K562 (cell line): Measurements from ENCODE around the gene NMRAL1. TPM values are rescaled to one million over a fixed set of nuclear protein-coding genes. Genes with fewer than 3 reads are reported as not detected.

Experiments
- CTBP1 ChIP-seq: fragments of 450-650 bp; IDR thresholded peaks from 2 replicates; pipeline ENCODE4 v1.6.1; 2016; ENCODE audit warnings: borderline replicate concordance
- EP300 ChIP-seq: IDR thresholded peaks from 2 replicates; pipeline ENCODE4 v1.6.1; 2012; ENCODE audit warnings: low read length, improper control_type of control experiment
- TAF15 ChIP-seq: fragments of 200-400 bp; formaldehyde crosslinking; IDR thresholded peaks from 2 replicates; pipeline ENCODE4 v1.6.1; 2017; ENCODE audit warnings: mild to moderate bottlenecking, low read depth, low read length, moderate library complexity
- THAP7 ChIP-seq: fragments of 250-450 bp; sonication (Bioruptor Pico); IDR thresholded peaks from 2 replicates; pipeline ENCODE4 v1.5.0; 2021
- ZNF263 ChIP-seq: sonication (generic); formaldehyde crosslinking; IDR thresholded peaks from 2 replicates; pipeline ENCODE4 v1.8.0; 2022; ENCODE audit warnings: mild to moderate bottlenecking, missing genetic modification reagents, borderline replicate concordance
- ZNF277 ChIP-seq: fragments of 250-450 bp; sonication (Bioruptor Pico); IDR thresholded peaks from 2 replicates; pipeline ENCODE4 v1.8.0; 2022; ENCODE audit warnings: inconsistent platforms, mild to moderate bottlenecking, moderate library complexity, borderline replicate concordance
- ZNF76 ChIP-seq: fragments of 250-450 bp; sonication (Bioruptor Pico); IDR thresholded peaks from 2 replicates; pipeline ENCODE4 v1.4.0; 2020; ENCODE audit warnings: mild to moderate bottlenecking, moderate library complexity, borderline replicate concordance
- ZSCAN29 ChIP-seq: fragments of 450-650 bp; IDR thresholded peaks from 2 replicates; pipeline ENCODE4 v1.6.1; 2017
- polyA plus RNA-seq, 8 experiments: library from polyadenylated mRNA; depleted of rRNA in 4 of 8; stranded (reverse) in 5 of 8; unstranded in 3 of 8; fragments of >200 nt; fragmentation: Nextera tagmentation in 2 of 8; fragmentation: Illumina TruSeq in 1 of 8; extraction: Ambion mirVana in 2 of 8; extraction: Trizol in 1 of 8; gene quantifications; 2 replicates each; pipeline versions ENCODE4 v1.2.1 to v1.2.3, GENCODE V29; 2011 to 2014; ENCODE audit warnings: inconsistent platforms in 1 of 8, missing spikeins in 1 of 8
- total RNA-seq, 7 experiments: library from RNA; depleted of rRNA in 6 of 7; stranded (reverse); fragments of >200 nt in 6 of 7; fragmentation: Illumina TruSeq in 2 of 7; extraction: Trizol in 2 of 7; gene quantifications; 2 replicates each; pipeline versions ENCODE4 v1.2.1 to v1.2.3, GENCODE V29; 2011 to 2021; ENCODE audit warnings: low replicate concordance in 1 of 7
- TF ChIP-seq, protein P1 (sequence below): sonication (generic); formaldehyde crosslinking; IDR thresholded peaks from 2 replicates; pipeline ENCODE4 v1.8.1; 2023; ENCODE audit warnings: missing genetic modification reagents, mild to moderate bottlenecking, borderline replicate concordance

The NMRAL1 gene
- total and polyA plus RNA-seq, 9 of the 15 experiments (the other 6 are each of a cell fraction or from before 2014, with no cell fraction given) = 6.3 to 116 (median 63.2) TPM

DNA sequence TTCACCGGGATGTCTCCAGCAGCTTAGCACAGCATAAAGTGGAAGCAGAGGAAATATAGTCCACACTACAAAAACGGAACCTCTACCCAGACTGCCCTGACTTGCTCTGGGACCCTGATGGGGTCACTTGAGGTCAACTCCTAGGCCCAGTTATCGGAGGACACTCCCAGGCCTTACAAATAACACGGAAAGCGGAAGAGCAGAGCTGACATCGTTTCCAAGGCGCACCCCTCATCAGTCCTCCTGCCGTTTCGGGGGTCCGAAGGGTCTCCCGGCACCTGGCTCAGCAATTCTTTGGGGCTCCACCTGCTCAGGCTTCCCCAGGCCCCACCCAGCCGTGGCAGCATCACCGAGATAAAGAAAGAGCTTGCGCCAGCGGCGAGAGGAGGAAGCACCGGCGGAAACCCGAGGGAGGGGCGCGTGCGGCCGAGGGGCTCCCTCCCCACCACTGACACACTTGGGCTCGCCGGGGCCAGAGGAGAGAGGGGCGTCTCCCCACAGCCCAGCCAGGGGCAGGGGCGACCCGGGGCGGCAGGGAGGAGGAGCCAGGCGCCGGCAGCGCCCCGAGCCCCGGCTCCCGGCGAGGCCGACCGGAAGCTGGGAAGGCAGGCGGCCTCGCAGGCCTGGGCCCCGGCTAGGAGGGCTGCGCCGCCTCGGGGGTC, 58.8 kb downstream of the NMRAL1 start (continued):
- peak; percentile 11; the same call in 1 of the 2 replicates for TF ChIP-seq EP300
- TF ChIP-seq ZNF76 = no peak
- no peak for TF ChIP-seq ZNF277 (CRISPR knock-in tag)
- TF ChIP-seq ZNF263 (CRISPR knock-in tag) = peak; percentile 51; the same call in 1 of the 2 replicates
- TF ChIP-seq TAF15 = no peak
- TF ChIP-seq ZSCAN29 = no peak
- TF ChIP-seq, protein P1, sequence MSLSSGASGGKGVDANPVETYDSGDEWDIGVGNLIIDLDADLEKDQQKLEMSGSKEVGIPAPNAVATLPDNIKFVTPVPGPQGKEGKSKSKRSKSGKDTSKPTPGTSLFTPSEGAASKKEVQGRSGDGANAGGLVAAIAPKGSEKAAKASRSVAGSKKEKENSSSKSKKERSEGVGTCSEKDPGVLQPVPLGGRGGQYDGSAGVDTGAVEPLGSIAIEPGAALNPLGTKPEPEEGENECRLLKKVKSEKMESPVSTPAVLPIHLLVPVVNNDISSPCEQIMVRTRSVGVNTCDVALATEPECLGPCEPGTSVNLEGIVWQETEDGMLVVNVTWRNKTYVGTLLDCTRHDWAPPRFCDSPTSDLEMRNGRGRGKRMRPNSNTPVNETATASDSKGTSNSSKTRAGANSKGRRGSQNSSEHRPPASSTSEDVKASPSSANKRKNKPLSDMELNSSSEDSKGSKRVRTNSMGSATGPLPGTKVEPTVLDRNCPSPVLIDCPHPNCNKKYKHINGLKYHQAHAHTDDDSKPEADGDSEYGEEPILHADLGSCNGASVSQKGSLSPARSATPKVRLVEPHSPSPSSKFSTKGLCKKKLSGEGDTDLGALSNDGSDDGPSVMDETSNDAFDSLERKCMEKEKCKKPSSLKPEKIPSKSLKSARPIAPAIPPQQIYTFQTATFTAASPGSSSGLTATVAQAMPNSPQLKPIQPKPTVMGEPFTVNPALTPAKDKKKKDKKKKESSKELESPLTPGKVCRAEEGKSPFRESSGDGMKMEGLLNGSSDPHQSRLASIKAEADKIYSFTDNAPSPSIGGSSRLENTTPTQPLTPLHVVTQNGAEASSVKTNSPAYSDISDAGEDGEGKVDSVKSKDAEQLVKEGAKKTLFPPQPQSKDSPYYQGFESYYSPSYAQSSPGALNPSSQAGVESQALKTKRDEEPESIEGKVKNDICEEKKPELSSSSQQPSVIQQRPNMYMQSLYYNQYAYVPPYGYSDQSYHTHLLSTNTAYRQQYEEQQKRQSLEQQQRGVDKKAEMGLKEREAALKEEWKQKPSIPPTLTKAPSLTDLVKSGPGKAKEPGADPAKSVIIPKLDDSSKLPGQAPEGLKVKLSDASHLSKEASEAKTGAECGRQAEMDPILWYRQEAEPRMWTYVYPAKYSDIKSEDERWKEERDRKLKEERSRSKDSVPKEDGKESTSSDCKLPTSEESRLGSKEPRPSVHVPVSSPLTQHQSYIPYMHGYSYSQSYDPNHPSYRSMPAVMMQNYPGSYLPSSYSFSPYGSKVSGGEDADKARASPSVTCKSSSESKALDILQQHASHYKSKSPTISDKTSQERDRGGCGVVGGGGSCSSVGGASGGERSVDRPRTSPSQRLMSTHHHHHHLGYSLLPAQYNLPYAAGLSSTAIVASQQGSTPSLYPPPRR = 0 out of 2 replicates have a peak, but pooled peaks have one; percentile 29
- peak; percentile 80 for TF ChIP-seq CTBP1
- TF ChIP-seq THAP7 (CRISPR knock-in tag) = no peak
